GM21717 (cell line): ENCODE results near the gene GPC5.
"Not testable (repeated sequence)": the region's sequence is repeated elsewhere in the genome, so short reads cannot be mapped to it uniquely, and the experiment has no call there.

Experiments
- ATAC-seq: cut with Tn5 transposase; IDR thresholded peaks from one replicate; pipeline ENCODE4 v1.9.1; 2021; ENCODE audit warnings: mild to moderate bottlenecking, moderate library complexity; ENCODE audit not compliant: unreplicated experiment

GPC5 gene

GRCh38 chr13:92224825-92225224 is 826.4 kb downstream of the GPC5 start:
- no peak for ATAC-seq

- ATAC-seq = no peak
Observed at GRCh38 chr13:92225861-92226260, 827.4 kb downstream of the GPC5 start.

- no peak for ATAC-seq
Observed at GRCh38 chr13:92232871-92233270, 834.5 kb downstream of the GPC5 start.

GRCh38 chr13:92251671-92252210 is 853.3 kb downstream of the GPC5 start:
- ATAC-seq = no peak

- ATAC-seq = no peak
Observed at GRCh38 chr13:92255526-92255925, 857.1 kb downstream of the GPC5 start.

- ATAC-seq = no peak
Observed at GRCh38 chr13:92256211-92256610, 857.8 kb downstream of the GPC5 start.

GRCh38 chr13:92259046-92259445 is 860.6 kb downstream of the GPC5 start:
- ATAC-seq = no peak

- ATAC-seq = no peak
Observed at GRCh38 chr13:92259523-92259922, 861.1 kb downstream of the GPC5 start.

GRCh38 chr13:92260363-92260762 is 861.9 kb downstream of the GPC5 start:
- ATAC-seq = no peak

- no peak for ATAC-seq
Observed at GRCh38 chr13:92262100-92262788, 863.8 kb downstream of the GPC5 start.

- ATAC-seq = no peak
Observed at GRCh38 chr13:92265408-92265807, 867.0 kb downstream of the GPC5 start.

GRCh38 chr13:92270990-92271389 is 872.6 kb downstream of the GPC5 start:
- ATAC-seq = no peak

GRCh38 chr13:92272177-92272576 is 873.8 kb downstream of the GPC5 start:
- ATAC-seq = no peak

GRCh38 chr13:92280986-92281385 is 882.6 kb downstream of the GPC5 start:
- ATAC-seq = not testable (repeated sequence)

GRCh38 chr13:92290718-92291307 is 892.4 kb downstream of the GPC5 start:
- ATAC-seq = not testable (repeated sequence)

GRCh38 chr13:92294533-92294932 is 896.1 kb downstream of the GPC5 start:
- not testable (repeated sequence) for ATAC-seq

GRCh38 chr13:92296154-92296671 is 897.8 kb downstream of the GPC5 start:
- ATAC-seq = not testable (repeated sequence)

- ATAC-seq = no peak
Observed at GRCh38 chr13:92297971-92298942, 899.8 kb downstream of the GPC5 start.

- ATAC-seq = no peak
Observed at GRCh38 chr13:92300651-92301050, 902.2 kb downstream of the GPC5 start.

GRCh38 chr13:92303428-92303827 is 905.0 kb downstream of the GPC5 start:
- no peak for ATAC-seq

- no peak for ATAC-seq
Observed at GRCh38 chr13:92307752-92308151, 909.3 kb downstream of the GPC5 start.
